ENCODE results near the gene ISM2.

ISM2 gene

GRCh38 chr14:77467801-77468200 is 30.8 kb downstream of the ISM2 start:
- DNase-seq (ENCODE audit: low read depth): no peak

GRCh38 chr14:77459072-77459723 is 39.4 kb downstream of the ISM2 start:
- peak; percentile 51 for DNase-seq (ENCODE audit: low read depth)

GRCh38 chr14:77458249-77458950 is 40.2 kb downstream of the ISM2 start:
- DNase-seq (ENCODE audit: low read depth): peak; percentile 4

- DNase-seq (ENCODE audit: low read depth): peak; percentile 98
Observed at GRCh38 chr14:77457522-77458248, 40.9 kb downstream of the ISM2 start, which contains the start of the genes AHSA1 and VIPAS39. Gene AHSA1 (plus strand): TSS chr14:77458093. CDS start chr14:77458190, 97 bp downstream. Gene VIPAS39 (minus strand): TSS chr14:77457601. CDS start chr14:77454102, 3,499 bp downstream.

- DNase-seq (ENCODE audit: low read depth): no peak
Observed at GRCh38 chr14:77457115-77457521, 41.5 kb downstream of the ISM2 start.

- no peak for DNase-seq (ENCODE audit: low read depth)
Observed at GRCh38 chr14:77455966-77456640, 42.5 kb downstream of the ISM2 start.

GRCh38 chr14:77442196-77442595 is 56.4 kb downstream of the ISM2 start:
- DNase-seq (ENCODE audit: low read depth): no peak

GRCh38 chr14:77439861-77440260 is 58.8 kb downstream of the ISM2 start:
- no peak for DNase-seq (ENCODE audit: low read depth)

GRCh38 chr14:77438596-77438995 is 60.0 kb downstream of the ISM2 start:
- DNase-seq (ENCODE audit: low read depth): no peak

GRCh38 chr14:77436042-77436441 is 62.6 kb downstream of the ISM2 start:
- no peak for DNase-seq (ENCODE audit: low read depth)

- DNase-seq (ENCODE audit: low read depth): no peak
Observed at GRCh38 chr14:77426396-77426795, 72.2 kb downstream of the ISM2 start.

- DNase-seq (ENCODE audit: low read depth): no peak
Observed at GRCh38 chr14:77424862-77425261, 73.8 kb downstream of the ISM2 start.

Data from GM04504 (cell line).